Cerebellar cortex (tissue), 1 donor: ENCODE results near the gene ZPBP.

Source experiments
- DNase-seq: peaks from one replicate; pipeline ENCODE4 v3.0.0-alpha.2; 2015; ENCODE audit warnings: low spot score

Gene ZPBP, protein sequence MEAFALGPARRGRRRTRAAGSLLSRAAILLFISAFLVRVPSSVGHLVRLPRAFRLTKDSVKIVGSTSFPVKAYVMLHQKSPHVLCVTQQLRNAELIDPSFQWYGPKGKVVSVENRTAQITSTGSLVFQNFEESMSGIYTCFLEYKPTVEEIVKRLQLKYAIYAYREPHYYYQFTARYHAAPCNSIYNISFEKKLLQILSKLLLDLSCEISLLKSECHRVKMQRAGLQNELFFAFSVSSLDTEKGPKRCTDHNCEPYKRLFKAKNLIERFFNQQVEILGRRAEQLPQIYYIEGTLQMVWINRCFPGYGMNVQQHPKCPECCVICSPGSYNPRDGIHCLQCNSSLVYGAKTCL

GRCh38 chr7:50092579-50093491 is at the start of gene ZPBP:
Gene ZPBP (minus strand): TSS chr7:50093246. CDS start chr7:50093194, 52 bp downstream.
- peak; percentile 70 for DNase-seq

DNA sequence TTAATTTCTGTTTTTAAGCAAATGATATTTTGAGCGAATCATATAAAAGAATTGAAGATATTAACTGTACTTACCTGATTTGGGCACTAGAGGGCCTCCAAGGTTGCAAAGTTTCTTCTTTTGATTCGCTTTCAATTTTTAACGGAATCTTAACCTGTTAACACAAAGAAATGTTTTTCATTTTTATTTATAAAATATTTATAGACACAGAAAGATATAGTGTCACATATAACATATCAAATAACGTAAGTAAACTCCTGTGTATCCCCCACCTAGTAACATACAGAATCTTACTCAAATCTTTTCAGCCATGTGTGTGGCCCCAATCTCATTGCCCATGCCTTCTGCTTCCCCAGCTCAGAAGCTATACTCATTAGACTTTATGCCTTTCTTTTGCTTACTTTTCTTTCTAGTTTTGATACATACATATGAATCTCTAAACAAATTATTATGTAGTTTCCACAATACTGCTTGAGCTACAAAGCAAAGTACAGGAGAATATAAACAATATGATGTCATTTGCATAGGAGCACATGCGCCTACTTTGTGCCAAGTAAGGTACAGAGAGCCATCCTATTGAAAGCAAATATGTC is 49.5 kb upstream of the ZPBP start:
- peak; percentile 42 for DNase-seq

GRCh38 chr7:50141854-50142253 is 48.8 kb upstream of the ZPBP start:
- DNase-seq = no peak

- DNase-seq = no peak
Measured at GRCh38 chr7:50141131-50141530, 48.1 kb upstream of the ZPBP start.

DNA sequence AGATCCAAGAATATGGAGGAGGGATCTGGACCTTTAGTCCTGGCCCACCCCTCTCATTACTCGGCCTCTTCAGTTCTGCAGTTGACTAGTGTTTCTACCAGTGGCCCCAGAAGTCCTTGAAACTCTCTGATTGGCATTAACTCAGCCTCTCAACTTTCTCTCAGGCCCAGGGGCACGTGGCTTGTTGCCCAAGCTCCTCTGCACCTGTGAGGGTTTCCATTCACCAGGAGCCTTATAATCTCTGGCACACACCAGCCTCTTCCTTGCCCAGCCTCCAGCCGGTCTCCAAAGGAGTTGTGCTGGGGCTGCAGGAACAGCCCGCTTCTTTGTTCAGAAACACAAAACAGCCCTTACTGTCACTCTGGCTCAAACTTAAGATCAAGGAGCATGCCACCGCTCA is 47.6 kb upstream of the ZPBP start:
- DNase-seq = no peak

- DNase-seq = no peak
Measured at GRCh38 chr7:50138101-50138500, 45.1 kb upstream of the ZPBP start.

GRCh38 chr7:50125766-50126165 is 32.7 kb upstream of the ZPBP start:
- DNase-seq = no peak

DNA sequence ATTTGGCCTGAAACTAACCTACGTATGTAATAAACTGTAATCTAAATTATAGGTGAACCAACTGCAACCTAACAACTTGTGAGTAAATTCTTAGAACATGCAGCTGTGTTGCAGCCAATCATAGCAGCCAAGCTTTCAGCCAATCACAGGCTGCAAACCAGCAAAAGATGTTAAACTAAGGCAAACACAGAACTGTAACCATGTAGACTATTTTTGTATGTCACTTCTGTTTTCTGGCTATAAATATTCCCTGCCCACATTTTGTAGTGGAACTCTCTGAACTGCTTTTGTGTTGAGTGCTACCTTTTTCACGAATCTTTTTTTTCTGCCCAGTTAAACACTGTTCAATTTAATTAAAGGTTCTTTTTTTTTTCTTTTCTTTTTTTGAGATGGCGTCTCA is 28.2 kb upstream of the ZPBP start:
- no peak for DNase-seq

DNA sequence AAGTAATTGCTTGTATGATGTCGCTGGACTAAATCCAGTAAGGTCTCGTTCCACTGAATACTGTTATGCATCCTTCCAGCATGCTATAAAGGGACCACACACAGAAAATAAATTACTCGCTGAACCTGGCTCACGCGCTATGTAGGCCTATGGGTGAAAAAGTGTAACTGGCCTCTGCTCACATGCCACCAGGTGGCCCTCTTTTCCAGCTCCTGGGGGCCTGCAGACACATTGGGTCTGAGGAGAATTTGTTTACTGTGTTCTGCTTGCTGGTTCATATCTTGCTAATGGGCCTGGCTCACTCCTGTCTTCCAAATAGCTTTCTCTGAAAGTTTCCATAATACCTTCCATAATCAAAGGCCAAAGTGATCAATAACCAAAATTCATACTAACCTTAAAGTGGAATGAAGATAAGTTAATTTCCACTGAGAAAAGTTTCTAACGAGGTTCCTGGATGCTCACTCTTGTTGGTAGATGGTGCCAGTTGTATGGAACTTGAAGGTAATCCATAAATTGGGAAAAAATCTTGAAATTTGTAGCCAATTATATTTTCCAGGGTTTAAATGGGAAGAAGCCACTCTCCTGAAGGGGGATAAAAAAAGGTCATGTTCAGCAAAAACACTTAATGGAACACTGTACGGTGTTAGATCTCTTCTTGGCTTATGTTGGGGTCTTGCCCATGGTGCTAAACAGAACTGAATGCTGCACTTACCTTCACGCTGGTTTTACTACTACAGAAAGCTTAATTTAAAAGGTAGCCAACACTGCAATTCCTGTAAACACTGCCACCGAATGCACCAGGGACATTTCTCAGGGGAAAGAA is 27.0 kb upstream of the ZPBP start:
- DNase-seq = no peak

DNA sequence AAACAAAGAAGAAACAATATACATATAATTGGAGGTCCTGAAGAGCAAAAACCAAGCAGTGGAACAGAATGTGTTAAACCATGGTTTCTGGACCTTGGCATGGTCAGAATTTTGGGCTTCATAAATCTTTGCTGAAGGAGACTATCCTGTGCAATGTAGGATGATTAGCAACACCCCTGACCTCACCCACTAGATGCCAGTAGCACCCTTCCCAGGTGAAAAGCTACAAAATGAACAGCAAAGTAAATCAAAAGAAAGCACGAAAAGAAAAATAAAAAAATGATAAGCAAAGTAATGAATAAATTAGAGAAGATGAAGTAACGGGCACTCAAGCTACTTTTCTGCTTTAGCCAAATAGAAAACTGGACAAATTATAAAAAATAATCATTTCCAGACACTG is 19.2 kb upstream of the ZPBP start:
- no peak for DNase-seq

DNA sequence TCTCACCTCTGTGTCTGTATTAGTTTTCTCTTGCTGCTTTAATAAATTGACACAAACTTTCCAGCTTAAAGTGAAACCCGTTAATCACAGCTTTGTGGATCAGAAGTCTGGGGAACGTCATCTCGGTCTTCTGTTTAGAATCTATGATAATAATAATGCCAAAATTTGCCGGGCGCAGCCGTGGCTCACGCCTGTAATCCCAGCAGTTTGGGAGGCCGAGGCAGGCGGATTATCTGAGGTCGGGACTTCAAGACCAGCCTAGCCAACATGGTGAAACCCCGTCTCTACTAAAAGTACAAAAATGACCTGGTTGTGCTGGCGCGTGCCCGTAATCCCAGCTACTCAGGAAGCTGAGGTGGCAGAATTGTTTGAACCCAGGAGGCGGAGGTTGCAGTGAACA is 8.8 kb upstream of the ZPBP start:
- DNase-seq = no peak

- no peak for DNase-seq
Measured at GRCh38 chr7:50095634-50096033, 2.6 kb upstream of the ZPBP start.

DNA sequence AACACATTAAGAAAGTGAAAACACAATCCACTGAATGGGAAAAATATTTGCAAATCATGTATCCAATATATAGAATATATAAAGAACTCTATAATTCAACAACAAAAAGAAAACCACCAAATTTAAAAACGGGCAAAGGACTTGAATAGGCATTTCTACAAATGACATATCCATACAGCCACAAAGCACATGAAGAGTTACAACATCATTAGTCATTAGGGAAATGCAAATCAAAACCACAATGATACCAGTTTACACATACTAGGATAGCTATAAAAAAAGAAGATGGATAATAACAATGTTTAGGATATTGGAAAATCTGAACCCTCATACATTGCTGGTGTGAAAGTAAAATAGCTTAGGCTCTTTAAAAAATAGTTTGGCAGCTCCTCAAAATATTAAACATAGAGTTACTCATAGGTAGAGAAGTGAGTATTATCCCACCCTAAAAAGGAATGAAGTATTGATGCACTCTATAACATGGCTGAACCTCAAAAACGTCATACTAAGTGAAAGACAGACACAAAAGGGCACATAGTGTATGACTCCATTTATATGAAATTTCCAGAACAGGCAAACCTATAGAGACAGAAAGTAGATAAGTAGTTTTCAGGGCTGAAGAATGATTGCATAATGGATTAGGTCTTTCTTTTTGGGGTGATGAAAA is 4.5 kb downstream of the ZPBP start:
- DNase-seq = no peak

GRCh38 chr7:50085344-50085743 is 7.7 kb downstream of the ZPBP start:
- DNase-seq = no peak

DNA sequence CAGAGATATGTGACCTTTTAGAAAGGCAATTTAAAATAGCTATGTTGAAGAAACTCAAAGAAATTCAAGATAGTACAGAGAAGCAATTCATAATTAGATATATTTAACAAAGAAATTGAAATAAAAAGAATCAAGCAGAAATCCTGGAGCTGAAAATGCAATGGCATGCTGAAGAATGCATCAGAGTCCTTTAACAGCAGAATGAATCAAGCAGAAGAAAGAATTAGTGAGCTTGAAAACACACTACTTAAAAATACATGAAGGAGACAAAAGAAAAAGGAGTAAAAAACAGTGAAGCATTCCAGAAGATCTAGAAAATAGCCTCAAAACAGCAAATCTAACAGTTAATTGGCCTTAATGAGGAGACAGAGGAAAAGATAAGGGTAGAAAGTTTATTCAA is 20.0 kb downstream of the ZPBP start:
- no peak for DNase-seq

- DNase-seq = no peak
Measured at GRCh38 chr7:50069613-50070012, 23.4 kb downstream of the ZPBP start.

GRCh38 chr7:50068850-50069551 is 24.0 kb downstream of the ZPBP start:
- peak; percentile 14 for DNase-seq

GRCh38 chr7:50068026-50068425 is 25.0 kb downstream of the ZPBP start:
- peak; percentile 39 for DNase-seq

GRCh38 chr7:50062951-50063350 is 30.1 kb downstream of the ZPBP start:
- DNase-seq = no peak

DNA sequence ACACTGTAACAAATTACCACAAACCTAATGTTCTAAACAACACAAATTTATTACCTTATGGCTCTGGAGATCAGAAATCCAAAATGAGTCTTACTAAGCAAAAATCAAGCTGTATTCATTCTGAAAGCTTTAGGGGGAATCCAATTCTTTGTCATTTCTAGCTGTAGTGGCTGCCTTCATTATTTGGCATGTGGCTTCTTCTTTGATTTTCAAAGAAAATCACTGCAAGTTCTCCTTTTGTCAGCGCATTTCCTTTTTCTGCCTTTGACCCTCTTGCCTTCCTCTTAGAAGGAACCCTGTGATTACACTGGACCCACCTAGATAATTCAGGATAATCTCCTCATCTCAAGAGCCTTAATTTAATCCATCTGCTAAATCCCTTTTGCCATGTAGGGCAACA is 36.9 kb downstream of the ZPBP start:
- DNase-seq = no peak

DNA sequence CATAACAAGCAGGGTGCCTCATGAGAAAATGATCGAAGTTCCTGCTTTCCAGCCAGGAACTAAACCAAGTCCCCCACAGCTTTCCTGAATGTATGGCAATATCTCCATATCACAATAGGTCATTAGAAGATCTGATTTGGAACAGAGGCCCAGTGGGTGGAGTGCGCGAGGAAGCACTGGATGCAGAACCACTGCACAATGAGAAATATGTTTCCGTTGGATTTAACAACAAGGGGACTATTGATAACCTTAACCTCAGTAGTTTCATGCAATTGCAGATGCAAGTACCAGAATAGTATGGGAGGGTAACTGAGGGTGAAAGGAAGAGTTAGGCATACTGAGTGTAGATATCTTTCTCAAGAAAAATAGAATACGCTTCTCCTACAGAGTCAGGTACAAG is 45.3 kb downstream of the ZPBP start:
- DNase-seq = no peak
